ENCODE results near the gene APPL2. TPM values are rescaled to one million over a fixed set of nuclear protein-coding genes. Genes with fewer than 3 reads are reported as not detected.

Gene APPL2
- total RNA-seq, 4 donors from 2014 or later = 81.4 to 410 (median 151) TPM

- no peaks in the 10 kb centered on the region for H3K4me1 ChIP-seq
- DNase-seq = no peak
- no peaks in the 10 kb centered on the region for H3K9me3 ChIP-seq
- H3K4me3 ChIP-seq = no peak overlapping the region
- no peak overlapping the region for H3K27ac ChIP-seq
- 80 to 94% methylated on average over 1 to 6 of the region's 6 CpGs for WGBS, 2 donors (ENCODE audit: low coverage in 1 of 2)
- in situ Hi-C loops (cut with MboI; ENCODE audit: low pct_ligation_motif_present in 1 of 4, low pct_unique_long_range_greater_than_20kb in 1 of 4, low sequenced_read_pairs in 3 of 4) = loop anchor here in 1 of 4 donors (10.0 kb wide), 1 partner anchor 189 kb away; no protein-coding TSS in a partner anchor
- intact Hi-C loops (cut with DNase I; ENCODE audit: low total_unique reads) = no loop called here
- peaks cover 0 to 37% (median 12%) of the 10 kb centered on the region in 4 donors for H3K36me3 ChIP-seq
- TF ChIP-seq POLR2AphosphoS5 (IDR thresholded peaks at IDR 0.05) = no peak
- TF ChIP-seq POLR2A (IDR thresholded peaks at IDR 0.05) = no peak
- no peak for TF ChIP-seq CTCF (IDR thresholded peaks at IDR 0.05)
- no peak for TF ChIP-seq EP300 (IDR thresholded peaks at IDR 0.05; ENCODE audit: low read depth)
- H3K27me3 ChIP-seq = no peaks in the 10 kb centered on the region
Observed at GRCh38 chr12:105196090-105196489, 39.9 kb downstream of the APPL2 start.

GRCh38 chr12:105194947-105195346, 41.0 kb downstream of the APPL2 start:
- WGBS, 2 donors (ENCODE audit: low coverage in 1 of 2) = 90 to 95% methylated on average over 3 to 6 of the region's 6 CpGs
- in situ Hi-C loops (cut with MboI; ENCODE audit: low pct_ligation_motif_present in 1 of 4, low pct_unique_long_range_greater_than_20kb in 1 of 4, low sequenced_read_pairs in 3 of 4) = loop anchor here in 1 of 4 donors (10.0 kb wide), 1 partner anchor 190 kb away; no protein-coding TSS in a partner anchor
- no peak for DNase-seq
- no peaks in the 10 kb centered on the region for H3K4me1 ChIP-seq
- H3K27me3 ChIP-seq = no peaks in the 10 kb centered on the region
- peaks cover 0 to 41% (median 12%) of the 10 kb centered on the region in 4 donors for H3K36me3 ChIP-seq
- H3K9me3 ChIP-seq = no peaks in the 10 kb centered on the region
- intact Hi-C loops (cut with DNase I; ENCODE audit: low total_unique reads) = no loop called here
- no peak overlapping the region for H3K4me3 ChIP-seq
- H3K27ac ChIP-seq = no peak overlapping the region
- TF ChIP-seq EP300 (IDR thresholded peaks at IDR 0.05; ENCODE audit: low read depth) (no peak), POLR2AphosphoS5 (IDR thresholded peaks at IDR 0.05) (no peak), POLR2A (IDR thresholded peaks at IDR 0.05) (no peak), CTCF (IDR thresholded peaks at IDR 0.05) (no peak)

- H3K4me1 ChIP-seq = no peaks in the 10 kb centered on the region
- no peak overlapping the region for H3K27ac ChIP-seq
- 81% methylated on average over 1 of the region's 1 CpG; no CpG with 5 or more reads in 1 of the 2 donors for WGBS, 2 donors (ENCODE audit: low coverage in 1 of 2)
- TF ChIP-seq EP300 (IDR thresholded peaks at IDR 0.05; ENCODE audit: low read depth) (no peak), CTCF (IDR thresholded peaks at IDR 0.05) (no peak), POLR2A (IDR thresholded peaks at IDR 0.05) (no peak), POLR2AphosphoS5 (IDR thresholded peaks at IDR 0.05) (no peak)
- no peak for DNase-seq
- H3K36me3 ChIP-seq = peaks cover 0 to 52% (median 22%) of the 10 kb centered on the region in 4 donors
- H3K27me3 ChIP-seq = no peaks in the 10 kb centered on the region
- intact Hi-C loops (cut with DNase I; ENCODE audit: low total_unique reads) (no loop called here), in situ Hi-C loops (cut with MboI; ENCODE audit: low pct_ligation_motif_present in 1 of 4, low pct_unique_long_range_greater_than_20kb in 1 of 4, low sequenced_read_pairs in 3 of 4) (loop anchor here in 1 of 4 donors (10.0 kb wide), 1 partner anchor 192 kb away; no protein-coding TSS in a partner anchor)
- H3K9me3 ChIP-seq = no peaks in the 10 kb centered on the region
- H3K4me3 ChIP-seq = no peak overlapping the region
Observed at GRCh38 chr12:105192624-105193225, 43.2 kb downstream of the APPL2 start.

- no peak overlapping the region for H3K4me3 ChIP-seq
- no peak overlapping the region for H3K27ac ChIP-seq
- H3K9me3 ChIP-seq = no peaks in the 10 kb centered on the region
- no peaks in the 10 kb centered on the region for H3K4me1 ChIP-seq
- WGBS, 2 donors (ENCODE audit: low coverage in 1 of 2) = 80 to 92% methylated on average over 2 to 6 of the region's 6 CpGs
- no peak for DNase-seq
- in situ Hi-C loops (cut with MboI; ENCODE audit: low pct_ligation_motif_present in 1 of 4, low pct_unique_long_range_greater_than_20kb in 1 of 4, low sequenced_read_pairs in 3 of 4) (loop anchor here in 1 of 4 donors (10.0 kb wide), 1 partner anchor 194 kb away; no protein-coding TSS in a partner anchor), intact Hi-C loops (cut with DNase I; ENCODE audit: low total_unique reads) (no loop called here)
- no peak for TF ChIP-seq POLR2A (IDR thresholded peaks at IDR 0.05)
- TF ChIP-seq POLR2AphosphoS5 (IDR thresholded peaks at IDR 0.05) = no peak
- TF ChIP-seq EP300 (IDR thresholded peaks at IDR 0.05; ENCODE audit: low read depth) = no peak
- TF ChIP-seq CTCF (IDR thresholded peaks at IDR 0.05) = no peak
- H3K27me3 ChIP-seq = no peaks in the 10 kb centered on the region
- H3K36me3 ChIP-seq = peaks cover 0 to 68% (median 31%) of the 10 kb centered on the region in 4 donors
Observed at GRCh38 chr12:105190530-105190929, 45.4 kb downstream of the APPL2 start.

Data from transverse colon (tissue), 4 donors.